ENCODE data around the gene MGAT4C.

- TF ChIP-seq, protein P1, sequence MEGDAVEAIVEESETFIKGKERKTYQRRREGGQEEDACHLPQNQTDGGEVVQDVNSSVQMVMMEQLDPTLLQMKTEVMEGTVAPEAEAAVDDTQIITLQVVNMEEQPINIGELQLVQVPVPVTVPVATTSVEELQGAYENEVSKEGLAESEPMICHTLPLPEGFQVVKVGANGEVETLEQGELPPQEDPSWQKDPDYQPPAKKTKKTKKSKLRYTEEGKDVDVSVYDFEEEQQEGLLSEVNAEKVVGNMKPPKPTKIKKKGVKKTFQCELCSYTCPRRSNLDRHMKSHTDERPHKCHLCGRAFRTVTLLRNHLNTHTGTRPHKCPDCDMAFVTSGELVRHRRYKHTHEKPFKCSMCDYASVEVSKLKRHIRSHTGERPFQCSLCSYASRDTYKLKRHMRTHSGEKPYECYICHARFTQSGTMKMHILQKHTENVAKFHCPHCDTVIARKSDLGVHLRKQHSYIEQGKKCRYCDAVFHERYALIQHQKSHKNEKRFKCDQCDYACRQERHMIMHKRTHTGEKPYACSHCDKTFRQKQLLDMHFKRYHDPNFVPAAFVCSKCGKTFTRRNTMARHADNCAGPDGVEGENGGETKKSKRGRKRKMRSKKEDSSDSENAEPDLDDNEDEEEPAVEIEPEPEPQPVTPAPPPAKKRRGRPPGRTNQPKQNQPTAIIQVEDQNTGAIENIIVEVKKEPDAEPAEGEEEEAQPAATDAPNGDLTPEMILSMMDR (IDR thresholded peaks at IDR 0.05), result no peak
- TF ChIP-seq POLR2A (IDR thresholded peaks at IDR 0.05), result no peak
Observed at GRCh38 chr12:86154620-86155019, 101.6 kb downstream of the MGAT4C start.

All from lower leg skin (tissue), 3 donors.